Mononuclear cell (primary cell): ENCODE data around the gene CBX8. TPM values are rescaled to one million over a fixed set of nuclear protein-coding genes. Genes with fewer than 3 reads are reported as not detected.

Experiments used
- H3K27me3 ChIP-seq: 2 replicates; pipeline ENCODE4 v1.6.0; 2011; ENCODE audit warnings: low read length, control low read depth; ENCODE audit not compliant: insufficient read depth
- H3K4me1 ChIP-seq: 2 replicates; pipeline ENCODE4 v1.5.1; 2011; ENCODE audit warnings: mild to moderate bottlenecking, low read length, control low read depth; ENCODE audit not compliant: insufficient read depth
- H3K4me3 ChIP-seq: 2 replicates; pipeline ENCODE4 v1.5.1; 2011; ENCODE audit warnings: mild to moderate bottlenecking, low read length, moderate library complexity
- H3K9me3 ChIP-seq: 2 replicates; pipeline ENCODE4 v1.5.1; 2011; ENCODE audit warnings: low read depth, mild to moderate bottlenecking, control low read depth, low read length
- total RNA-seq: library from RNA; depleted of rRNA; stranded (reverse); fragments of >200 nt; gene quantifications from one replicate; pipeline ENCODE4 v1.2.3, GENCODE V29; 2012

CBX8 gene
- total RNA-seq, 1 donor, result 1.2 TPM

DNA sequence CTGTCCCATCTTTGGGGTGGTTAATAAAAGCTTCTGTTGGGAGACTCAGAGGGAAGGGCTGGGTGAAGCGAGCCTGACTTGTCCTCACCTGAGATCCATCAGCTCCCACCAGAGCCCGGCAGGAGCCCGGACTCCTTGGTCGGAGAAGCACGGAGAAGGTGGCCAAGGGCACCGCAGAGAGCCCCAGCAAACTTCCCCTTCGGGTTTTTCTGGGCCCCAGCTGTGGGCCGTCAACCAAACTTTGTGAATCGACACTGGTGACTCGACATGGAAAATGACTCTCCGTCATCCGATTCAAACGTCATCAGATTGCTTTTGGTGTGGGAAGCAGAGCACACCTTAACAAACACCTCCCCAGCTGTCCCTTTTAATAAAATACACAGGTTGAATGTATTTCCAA, 44.7 kb downstream of the CBX8 start:
- H3K27me3 ChIP-seq, result peaks cover 49% of the 10 kb centered on the region
- no peaks in the 10 kb centered on the region for H3K4me1 ChIP-seq
- no peaks in the 10 kb centered on the region for H3K9me3 ChIP-seq
- H3K4me3 ChIP-seq, result no peak overlapping the region

DNA sequence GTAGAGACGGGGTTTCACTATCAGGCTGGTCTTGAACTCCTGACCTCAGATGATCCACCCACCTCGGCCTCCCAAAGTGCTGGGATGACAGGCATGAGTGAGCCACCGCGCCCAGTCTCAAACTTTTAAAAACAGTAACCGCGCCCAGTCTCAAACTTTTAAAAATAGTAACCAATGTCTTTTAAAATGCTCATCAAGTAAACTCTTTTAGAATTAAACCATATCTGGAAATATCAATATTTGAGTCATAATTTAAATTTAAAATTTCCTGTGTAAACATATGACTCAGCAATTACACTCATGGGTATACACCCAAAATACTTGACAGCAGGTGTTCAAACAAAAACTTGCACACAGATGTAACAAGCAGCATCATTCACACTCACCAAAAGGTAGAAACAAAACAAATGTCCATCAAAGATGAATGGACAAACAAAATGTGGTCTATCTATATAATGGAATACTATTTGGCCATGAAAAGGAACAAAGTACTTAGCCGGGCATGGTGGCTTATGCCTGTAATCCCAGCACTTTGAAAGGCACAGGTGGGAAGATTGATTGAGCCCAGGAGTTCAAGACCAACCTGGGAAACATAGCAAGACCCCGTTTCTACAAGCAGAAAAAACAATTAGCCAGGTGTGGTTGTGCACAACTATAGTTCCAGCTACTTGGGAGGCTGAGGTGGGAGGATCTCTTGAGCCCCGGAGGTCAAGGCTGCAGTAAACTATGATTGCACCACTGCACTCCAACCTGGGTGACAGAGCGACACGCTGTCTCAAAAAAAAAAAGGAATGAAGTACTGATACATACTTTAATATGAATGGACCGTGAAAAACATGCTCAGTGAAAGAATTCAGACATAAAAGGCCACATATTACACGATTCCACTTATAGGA, 46.0 kb downstream of the CBX8 start:
- Histone ChIP-seq H3K9me3 (no peaks in the 10 kb centered on the region), H3K4me1 (no peaks in the 10 kb centered on the region), H3K4me3 (no peak overlapping the region), H3K27me3 (peaks cover 59% of the 10 kb centered on the region)

DNA sequence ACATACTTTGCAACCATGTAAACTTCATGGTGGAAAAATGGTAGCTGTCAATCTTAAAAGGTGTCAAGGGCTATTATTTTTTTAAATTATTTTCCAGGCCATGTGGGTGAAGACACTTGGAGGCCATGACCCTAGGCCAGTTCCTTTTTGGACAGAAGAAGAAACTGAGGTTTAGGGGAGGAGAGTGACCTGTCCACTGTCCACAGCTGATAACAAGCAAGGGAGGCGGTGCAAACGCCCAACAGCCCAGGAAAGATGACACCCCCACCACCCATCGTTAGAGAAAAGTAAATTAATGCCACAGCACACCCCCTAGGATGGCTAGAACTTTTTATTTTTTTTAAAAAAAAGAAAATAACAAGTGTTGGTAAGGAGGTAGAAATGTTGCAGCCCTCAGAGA, 46.9 kb downstream of the CBX8 start:
- H3K4me3 ChIP-seq, result no peak overlapping the region
- H3K27me3 ChIP-seq, result peaks cover 59% of the 10 kb centered on the region
- peaks cover 5% of the 10 kb centered on the region for H3K4me1 ChIP-seq
- H3K9me3 ChIP-seq, result no peaks in the 10 kb centered on the region

DNA sequence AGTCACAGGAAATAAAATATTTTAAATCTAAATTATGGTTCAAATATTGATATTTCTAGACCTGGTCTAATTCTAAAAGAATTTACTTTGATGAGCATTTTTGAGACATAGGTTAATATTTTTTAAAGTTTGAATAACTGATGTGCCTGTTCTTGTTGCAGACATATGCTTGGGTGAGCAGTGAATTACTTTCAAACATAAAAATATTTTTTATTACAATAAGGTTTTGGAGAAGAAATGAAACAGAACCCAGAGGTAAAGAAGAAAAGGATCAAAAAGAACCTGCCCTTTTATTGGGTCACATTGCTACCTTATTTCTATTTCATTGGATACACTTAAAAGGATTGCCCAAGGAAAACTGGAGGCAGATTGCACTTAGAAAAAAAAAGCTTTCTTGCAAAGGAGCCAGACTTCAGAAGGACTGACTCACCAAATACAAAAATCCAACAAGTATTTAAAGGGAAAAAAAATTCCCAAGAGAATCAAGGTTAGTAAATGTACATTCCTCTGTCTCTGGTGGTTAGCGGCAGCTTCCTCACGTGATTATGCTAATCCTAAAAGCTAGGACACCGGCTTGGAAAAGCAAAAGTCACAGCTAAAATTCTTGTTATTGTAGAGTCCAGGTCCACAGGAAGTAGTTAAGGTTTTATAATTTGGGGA, 47.6 kb downstream of the CBX8 start:
- no peak overlapping the region for H3K4me3 ChIP-seq
- peaks cover 59% of the 10 kb centered on the region for H3K27me3 ChIP-seq
- H3K4me1 ChIP-seq, result peaks cover 5% of the 10 kb centered on the region
- H3K9me3 ChIP-seq, result no peaks in the 10 kb centered on the region

DNA sequence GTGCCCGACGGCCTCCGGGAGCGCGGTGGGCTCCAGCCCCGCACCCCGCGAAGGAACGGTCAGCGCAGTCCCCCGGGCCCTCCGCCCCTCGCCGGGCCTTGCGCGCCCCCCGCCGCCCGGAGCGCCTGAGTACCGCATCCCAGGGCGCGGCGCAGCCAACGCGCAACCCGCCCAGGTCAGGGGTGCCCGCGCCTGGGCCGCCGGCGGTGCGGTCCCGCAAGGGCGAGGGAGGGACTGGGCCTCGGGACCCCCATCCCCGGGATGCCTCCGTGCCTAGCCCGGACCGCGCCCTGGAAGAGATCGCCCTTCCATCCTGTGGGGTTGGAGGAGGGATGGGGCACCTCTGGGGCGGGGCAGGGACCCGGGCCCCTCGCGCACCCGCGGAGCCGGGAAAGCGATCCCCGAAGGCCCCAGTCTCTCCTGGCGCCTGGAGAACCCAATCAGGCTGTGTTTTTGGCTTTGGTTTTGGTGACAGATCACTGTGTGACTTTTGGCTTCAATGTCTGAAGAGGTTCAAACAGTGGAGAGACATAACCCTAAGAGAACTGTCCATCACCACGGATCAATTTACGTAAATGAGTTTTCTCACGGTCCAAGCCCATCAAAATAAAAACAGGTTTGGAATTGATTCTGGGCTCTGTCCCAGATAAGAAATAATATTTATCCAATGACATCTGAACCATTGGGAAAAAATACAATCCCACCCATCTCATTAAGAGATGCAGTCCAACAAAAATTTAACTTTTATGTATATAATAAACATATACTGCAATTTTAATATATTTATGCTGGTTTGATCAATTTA, 48.4 kb downstream of the CBX8 start:
- Histone ChIP-seq H3K4me1 (peaks cover 5% of the 10 kb centered on the region), H3K27me3 (peaks cover 58% of the 10 kb centered on the region), H3K4me3 (no peak overlapping the region), H3K9me3 (no peaks in the 10 kb centered on the region)

DNA sequence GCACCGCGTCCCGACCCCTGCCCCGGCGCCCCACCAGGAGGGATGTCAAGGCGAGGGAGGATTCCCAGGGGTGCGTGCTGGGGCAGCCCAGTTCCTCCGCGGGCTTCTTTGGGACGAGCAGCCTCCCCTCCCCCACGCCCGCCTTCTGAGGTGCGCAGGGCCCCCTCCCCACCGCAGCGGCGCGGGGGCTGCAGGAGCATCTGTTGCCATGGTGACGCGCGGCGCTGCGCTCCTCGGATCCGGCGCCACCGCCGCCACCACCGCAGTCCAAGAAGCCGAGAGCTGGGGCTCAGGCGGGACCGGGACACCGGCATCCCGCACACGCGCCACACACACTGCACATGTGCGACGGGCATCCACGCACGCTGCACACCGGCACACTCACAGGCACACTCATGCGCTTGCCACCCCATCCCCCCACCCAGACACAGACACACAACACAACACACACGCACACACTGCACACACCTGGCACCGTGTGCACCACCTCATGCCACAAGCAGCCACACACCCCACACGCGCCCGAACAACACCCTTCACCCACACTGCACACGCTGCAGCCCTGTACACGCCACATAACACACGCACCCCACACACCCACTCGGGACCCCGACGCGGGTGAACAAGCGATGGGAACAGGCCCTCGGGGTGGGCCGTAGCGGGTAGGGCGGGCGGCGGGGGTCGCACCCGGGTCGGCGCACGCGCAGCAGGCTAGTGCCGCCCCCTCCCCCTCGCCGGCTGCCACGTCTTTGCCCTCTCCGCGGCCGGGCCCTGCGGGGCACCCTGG, 49.2 kb downstream of the CBX8 start:
- H3K27me3 ChIP-seq, result peaks cover 56% of the 10 kb centered on the region
- no peaks in the 10 kb centered on the region for H3K9me3 ChIP-seq
- no peak overlapping the region for H3K4me3 ChIP-seq
- peaks cover 5% of the 10 kb centered on the region for H3K4me1 ChIP-seq

DNA sequence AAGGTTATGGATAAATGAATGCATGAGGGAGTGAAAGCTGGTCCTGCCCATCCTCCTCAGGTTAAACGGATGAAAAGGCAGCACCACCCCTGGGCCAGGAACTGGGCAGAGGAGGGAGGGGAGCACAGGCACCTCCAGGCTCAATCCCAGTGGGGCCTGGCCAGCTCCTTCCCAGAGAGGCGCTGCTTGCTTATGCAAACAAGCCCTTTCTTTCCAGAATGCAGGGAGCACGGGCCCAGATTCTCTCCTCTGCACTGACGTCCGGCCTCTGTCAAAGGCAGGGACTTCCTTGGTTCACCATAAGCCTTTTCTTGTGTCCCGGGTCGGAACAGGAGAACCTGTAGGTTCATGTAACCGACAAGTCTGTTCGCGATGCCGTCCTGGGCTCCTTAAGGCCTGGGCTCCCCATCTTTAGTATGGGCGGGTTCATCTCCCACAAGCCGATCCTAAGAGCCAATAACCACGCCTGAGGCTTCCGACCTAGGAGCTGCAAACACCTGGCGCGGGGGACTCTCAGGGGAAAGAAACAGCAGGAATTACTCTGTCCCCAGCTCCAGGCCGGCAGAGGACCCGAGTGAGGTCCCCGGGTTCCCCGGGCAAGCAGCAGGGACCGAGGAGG, 49.9 kb downstream of the CBX8 start:
- Histone ChIP-seq H3K4me3 (no peak overlapping the region), H3K27me3 (peaks cover 53% of the 10 kb centered on the region), H3K4me1 (peaks cover 7% of the 10 kb centered on the region), H3K9me3 (no peaks in the 10 kb centered on the region)

DNA sequence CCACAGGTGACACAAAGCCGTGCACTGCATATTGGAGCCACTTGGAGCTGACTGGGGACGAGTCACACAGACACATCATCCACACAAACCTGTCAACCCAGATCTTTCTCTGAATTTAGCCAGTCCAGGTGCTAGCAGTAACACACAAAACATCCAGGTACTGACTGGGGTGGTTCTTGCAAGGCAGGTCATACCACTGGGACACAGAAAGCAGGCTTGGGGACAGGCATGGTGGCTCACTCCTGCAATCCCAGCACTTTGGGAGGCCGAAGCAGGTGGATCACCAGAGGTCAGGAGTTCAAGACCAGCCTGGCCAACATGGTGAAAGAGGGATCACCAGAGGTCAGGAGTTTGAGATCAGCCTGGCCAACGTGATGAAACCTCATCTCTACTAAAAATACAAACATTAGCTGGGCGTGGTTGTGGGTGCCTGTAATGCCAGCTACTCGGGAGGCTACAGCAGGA, 51.2 kb downstream of the CBX8 start:
- H3K4me3 ChIP-seq, result no peak overlapping the region
- H3K4me1 ChIP-seq, result peaks cover 11% of the 10 kb centered on the region
- H3K9me3 ChIP-seq, result no peaks in the 10 kb centered on the region
- peaks cover 46% of the 10 kb centered on the region for H3K27me3 ChIP-seq

DNA sequence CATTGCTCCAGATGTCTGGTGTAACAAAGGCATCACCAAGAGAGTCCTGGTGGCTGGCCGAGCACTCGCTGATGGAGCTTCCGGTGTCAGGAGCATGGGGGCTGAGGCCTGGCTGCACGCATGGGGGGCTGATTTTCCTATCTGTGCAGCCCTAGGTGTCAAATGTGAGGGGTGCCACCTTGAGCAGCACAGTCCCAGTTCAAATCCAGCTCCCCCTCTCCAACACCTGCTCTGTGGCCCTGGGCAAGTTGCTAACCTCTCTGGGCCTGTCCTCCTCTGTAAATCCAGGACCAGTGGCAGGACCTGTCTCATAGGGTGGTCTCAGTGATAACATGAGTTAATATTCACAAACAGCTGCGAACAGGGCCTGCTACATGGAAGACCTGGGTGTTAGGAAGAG, 53.3 kb downstream of the CBX8 start:
- Histone ChIP-seq H3K9me3 (no peaks in the 10 kb centered on the region), H3K4me3 (no peak overlapping the region), H3K4me1 (peaks cover 11% of the 10 kb centered on the region), H3K27me3 (peaks cover 30% of the 10 kb centered on the region)

DNA sequence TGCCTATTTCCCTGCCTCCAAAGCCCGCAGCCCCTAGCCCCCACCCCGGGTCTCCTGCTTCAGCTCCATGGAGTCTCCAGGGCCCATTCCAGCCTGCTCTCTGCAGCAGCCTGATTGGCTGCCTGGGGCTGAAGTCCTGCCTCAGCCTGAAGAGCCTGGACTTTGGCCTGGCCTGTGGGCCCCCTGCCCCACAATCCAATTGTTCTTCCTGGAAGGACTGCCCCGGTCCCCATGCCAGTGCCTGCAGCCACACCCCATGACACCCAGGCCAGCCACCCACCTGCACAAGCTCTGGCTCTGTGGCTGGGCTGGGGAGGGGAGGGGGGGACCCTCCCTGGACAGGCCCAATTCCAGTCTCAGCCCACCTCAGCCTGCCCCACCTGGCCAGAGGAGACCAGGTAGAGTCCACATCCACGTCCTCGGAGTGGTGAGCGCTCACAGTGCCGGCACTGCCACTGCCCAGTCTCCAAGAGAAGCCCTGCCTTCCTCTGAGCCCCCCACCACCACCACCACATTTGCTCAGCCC, 53.9 kb downstream of the CBX8 start:
- peaks cover 27% of the 10 kb centered on the region for H3K27me3 ChIP-seq
- H3K4me1 ChIP-seq, result peaks cover 11% of the 10 kb centered on the region
- H3K9me3 ChIP-seq, result no peaks in the 10 kb centered on the region
- no peak overlapping the region for H3K4me3 ChIP-seq

DNA sequence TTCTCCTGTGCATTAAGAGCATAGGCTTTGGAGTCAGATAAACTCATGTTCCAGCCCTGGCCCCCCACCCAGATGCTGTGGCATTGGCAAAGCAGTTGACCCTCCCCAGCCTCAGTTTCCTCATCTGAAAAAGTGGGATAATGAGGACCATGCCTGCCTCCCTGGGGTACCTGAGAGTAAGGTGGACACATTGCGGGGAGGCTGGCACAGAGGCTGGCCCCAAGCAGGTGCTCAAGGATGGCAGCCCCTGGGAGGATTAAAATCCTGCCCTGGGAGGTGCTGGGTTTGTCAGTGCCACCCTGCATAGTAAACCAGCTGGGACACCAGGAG, 54.3 kb downstream of the CBX8 start:
- Histone ChIP-seq H3K9me3 (no peaks in the 10 kb centered on the region), H3K27me3 (peaks cover 23% of the 10 kb centered on the region), H3K4me1 (peaks cover 11% of the 10 kb centered on the region), H3K4me3 (no peak overlapping the region)
